Globus pallidus (tissue), 1 donor: ENCODE data around the gene SLC2A8.

ENCODE experiments used
- DNase-seq: peaks from one replicate; pipeline ENCODE4 v3.0.0-alpha.2; 2015; ENCODE audit warnings: low spot score

The SLC2A8 gene

DNA sequence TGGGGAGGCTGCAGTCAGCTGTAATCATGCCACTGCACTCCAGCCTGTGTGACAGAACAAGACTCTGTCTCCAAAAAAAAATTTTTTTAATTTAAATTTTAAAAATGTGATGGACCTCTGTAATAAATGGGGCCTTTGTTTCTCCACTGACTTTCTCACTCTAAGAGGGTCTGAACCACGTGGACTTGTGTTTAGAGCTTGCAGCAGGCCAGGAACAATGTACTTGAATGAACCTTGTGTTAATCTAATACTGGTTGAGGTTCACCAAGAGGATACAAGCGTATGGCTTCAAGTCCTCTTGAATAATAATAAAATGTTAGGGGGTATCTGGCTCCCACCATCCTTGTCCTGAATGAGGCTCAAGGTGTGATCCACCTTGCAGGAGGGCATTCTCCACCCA, 14.4 kb upstream of the SLC2A8 start:
- no peak for DNase-seq

DNA sequence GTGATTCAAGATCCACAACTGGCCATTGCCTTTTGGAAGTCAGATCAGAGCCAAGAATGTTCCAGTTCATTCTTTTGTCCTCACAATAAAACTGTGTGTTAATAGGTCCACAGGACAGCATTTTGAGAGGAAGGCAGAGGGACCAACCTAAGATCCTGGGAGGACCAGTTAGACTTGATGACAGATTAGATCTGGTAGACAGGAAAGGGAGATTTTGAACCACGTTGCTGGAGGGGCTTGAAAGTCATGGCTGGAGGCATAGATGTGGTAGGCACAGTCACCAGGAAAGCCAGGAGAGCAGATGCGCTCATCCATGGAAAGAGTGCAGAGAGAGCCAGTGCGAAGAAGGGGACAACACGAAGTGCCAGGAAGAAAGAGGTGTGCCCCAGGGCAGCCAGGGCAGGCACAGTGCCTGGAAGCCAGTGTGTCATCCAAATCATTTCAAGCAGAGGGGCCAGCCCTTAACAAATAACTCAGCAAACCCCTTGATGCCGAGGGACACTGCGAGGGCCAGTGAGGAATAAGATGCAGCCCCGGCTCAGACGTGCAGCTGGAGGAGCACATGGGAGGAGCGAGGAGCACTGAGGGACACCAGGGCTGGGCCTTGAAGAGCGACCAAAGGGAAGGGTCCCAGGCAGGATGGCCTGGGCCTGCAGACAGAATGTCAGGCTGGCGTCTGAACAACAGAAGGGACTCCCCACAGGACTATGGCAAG, 12.8 kb upstream of the SLC2A8 start:
- DNase-seq, result no peak

DNA sequence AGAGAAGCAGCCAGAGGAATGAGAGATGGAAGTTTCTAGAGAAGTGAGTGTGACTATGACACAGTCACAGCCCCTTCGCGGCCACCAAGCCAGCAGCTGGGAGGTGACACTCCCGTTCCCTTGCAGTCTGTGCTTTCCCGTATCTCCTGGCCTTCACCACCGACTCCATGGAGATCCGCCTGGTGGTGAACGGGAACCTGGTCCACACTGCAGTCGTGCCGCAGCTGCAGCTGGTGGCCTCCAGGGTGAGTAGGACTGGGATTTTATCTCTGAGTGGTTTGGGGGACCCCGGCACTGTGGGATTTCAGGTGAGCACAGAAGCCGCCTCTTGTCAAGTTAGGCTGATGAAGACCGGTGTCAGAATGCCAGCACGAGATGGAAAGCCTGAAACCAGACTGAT, 12.1 kb upstream of the SLC2A8 start:
- DNase-seq, result no peak

DNA sequence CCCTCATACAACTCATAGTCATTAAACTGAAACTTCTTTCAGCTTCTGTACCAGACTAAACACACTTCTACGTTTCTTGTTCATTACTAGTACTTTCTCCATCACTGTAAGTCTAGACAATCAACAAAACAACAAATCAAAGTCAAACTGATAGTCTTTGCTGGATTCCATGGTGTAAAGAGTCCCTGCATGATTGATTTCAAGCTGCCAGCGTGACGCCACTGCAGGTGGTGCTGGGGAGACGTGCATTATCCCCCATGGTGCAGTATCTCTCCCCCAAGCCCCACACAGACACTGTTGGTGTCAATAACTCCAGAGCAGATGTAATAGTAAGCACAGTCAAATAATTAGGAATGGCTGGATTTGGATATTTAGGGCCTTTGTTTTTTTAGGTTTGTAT, 10.7 kb upstream of the SLC2A8 start:
- DNase-seq, result no peak

DNA sequence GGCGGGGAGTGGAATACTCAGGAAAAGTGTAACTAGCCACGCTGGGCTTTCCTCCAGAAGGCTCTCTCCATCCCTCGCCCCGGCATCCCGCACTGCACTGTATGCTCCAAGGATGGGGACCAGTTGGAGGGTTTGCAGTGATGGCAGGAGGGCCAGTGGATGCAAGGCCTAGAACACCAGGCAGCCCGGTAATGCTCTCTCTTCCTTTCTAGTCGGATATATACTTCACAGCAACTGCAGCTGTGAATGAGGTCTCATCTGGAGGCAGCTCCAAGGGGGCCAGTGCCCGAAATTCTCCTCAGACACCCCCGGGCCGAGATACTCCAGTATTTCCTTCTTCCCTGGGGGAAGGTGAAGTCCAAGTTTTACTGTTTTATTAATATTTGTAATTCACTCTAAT, 10.0 kb upstream of the SLC2A8 start:
- no peak for DNase-seq

DNA sequence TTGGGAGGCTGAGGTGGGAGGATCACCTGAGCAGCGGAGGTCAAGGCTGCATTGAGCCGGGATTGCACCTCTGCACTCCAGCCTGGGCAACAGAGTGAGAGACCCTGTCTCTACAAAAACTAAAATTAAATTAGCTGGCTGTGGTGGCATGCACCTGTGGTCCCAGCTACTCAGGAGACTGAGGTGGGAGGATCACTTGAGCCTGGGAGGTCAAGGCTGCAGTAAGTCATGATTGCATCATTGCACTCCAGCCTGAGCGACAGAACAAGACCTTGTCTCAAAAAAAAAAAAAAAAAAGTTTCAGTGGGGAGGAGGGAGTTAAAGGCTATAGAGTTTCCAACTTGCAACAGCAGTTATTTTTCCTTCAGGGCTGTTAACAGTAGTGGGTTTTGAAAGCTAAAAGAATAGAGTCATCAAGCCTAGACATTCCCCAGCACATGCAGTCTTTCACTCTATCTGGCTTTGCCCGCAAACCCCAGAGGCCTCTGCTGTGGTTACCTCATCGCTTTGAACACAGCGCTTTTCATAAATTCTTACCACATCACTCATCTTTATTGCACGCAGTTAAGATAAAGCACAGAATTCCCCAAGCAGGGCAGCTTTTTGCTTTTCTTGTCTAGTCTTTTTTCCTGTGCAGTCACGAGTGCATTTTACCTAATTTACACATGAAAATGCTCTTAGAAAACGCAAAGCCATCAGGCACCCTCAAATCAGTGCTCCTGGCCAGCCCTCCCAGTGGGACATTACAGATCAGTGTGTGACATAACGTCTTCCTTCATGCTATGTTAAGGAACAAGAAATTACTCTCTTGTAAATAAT, 8.7 kb upstream of the SLC2A8 start:
- DNase-seq, result peak; percentile 61

DNA sequence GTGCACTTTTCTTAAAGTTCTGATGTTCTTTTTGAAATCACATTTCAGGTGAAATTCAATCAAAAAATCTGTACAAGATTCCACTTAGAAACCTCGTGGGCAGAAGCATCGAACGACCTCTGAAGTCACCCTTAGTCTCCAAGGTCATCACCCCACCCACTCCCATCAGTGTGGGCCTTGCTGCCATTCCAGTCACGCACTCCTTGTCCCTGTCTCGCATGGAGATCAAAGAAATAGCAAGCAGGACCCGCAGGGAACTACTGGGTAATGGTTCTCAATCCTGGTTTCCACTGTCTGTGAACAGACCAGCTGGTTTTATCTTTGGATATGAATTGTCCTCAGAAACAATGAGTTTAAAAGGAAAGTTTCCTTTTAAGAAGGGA, 8.1 kb upstream of the SLC2A8 start:
- no peak for DNase-seq

DNA sequence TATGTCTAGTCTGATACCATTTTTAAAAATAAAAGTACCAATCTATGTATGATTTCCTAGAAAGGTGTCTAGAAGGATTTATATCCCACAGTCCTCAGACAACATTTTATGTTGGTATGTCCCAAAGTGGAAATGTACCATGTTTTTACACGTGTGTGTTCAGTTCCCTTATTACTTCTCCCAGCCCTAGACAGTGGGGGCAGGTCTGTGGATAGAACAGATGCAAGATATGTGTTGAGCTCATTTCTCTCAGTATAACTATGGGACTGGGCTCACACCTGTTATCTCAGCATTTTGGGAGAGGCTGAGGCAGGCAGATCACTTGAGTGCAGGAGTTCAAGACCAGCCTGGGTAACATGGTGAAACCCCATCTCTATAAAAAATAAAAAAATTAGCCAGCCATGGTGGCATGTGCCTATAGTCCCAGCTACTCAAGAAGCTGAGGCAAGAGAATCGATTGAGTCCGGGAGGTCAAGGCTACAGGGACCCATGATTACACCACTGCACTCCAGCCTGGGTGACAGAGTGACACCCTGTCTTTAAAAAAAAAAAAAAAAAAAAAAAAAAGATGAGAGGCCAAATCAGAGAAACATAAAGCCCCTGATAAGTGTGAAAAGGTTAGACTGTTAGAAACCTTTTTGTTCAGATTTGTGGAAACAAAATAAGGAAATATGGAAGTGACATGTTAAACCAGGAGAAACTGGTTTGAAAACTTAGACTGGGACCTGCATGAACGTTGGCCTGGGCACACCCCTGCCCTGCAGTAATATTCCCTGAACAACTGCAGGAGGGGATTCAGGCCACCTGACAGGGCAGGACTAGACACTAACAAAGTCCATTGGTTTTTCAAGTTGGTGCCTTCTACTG, 7.4 kb upstream of the SLC2A8 start:
- no peak for DNase-seq

DNA sequence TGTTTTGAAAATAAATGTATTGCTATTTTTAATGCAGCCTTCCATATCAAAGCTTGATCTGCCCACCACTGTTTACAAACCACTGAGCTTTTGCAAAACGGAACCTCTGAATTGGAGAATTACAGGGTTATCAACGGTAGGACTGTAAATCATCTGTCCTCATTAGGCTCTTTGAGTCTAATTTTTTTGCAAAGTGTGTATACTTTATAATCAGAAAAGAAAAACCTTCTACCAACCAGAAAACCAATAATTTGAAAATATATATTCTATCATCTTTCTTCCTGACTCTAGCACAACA, 6.8 kb upstream of the SLC2A8 start:
- DNase-seq, result no peak

DNA sequence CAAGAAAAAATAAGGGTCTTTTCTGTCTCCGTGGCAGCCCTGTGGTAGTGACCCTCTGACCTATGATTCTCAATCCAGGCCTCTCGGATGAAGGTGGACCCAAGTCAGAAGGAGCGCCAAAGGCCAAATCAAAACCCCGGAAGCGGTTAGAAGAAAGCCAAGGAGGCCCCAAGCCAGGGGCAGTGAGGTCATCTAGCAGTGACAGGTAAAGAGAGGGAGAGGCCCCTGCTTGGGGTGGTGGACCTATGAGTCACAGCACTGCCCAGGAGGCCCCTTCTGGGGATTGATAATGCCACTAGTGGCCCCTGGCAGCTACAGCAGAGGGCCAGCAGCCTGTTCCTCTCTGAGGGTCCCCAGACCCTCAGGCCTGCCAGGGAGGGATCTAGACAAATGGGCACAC, 6.4 kb upstream of the SLC2A8 start:
- no peak for DNase-seq

DNA sequence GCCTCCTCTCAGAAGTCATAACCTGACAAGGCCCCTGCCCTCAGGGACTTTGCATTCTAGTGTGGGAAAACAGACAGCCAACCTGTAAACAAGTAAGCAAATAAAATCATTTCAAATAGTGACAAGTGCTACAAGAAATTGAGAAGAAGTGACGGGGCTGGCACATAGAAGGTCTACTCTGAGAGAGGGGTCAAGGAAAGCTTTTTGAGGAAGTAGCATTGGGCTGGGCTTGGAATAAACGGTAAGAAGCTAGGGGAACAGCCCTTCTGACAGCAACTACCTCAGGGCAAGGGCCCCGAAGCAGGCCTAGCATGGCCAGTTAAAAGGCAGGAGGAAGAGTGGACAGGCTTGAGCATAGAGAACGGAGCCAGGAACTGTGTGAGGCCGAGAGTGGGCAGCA, 4.8 kb upstream of the SLC2A8 start:
- DNase-seq, result no peak

DNA sequence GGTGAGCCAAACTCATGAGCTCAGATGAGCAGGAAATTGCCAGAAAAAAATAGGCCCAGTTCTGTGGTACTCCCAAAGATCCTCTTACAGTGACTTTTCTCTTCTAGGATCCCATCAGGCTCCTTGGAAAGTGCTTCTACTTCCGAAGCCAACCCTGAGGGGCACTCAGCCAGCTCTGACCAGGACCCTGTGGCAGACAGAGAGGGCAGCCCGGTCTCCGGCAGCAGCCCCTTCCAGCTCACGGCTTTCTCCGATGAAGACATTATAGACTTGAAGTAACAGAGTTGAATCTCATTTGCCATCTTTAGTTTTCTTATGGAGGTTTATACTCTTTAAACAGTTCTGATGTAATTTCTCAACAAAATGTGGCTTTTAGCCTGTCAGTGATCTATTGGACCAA, 4.0 kb upstream of the SLC2A8 start:
- DNase-seq, result no peak

DNA sequence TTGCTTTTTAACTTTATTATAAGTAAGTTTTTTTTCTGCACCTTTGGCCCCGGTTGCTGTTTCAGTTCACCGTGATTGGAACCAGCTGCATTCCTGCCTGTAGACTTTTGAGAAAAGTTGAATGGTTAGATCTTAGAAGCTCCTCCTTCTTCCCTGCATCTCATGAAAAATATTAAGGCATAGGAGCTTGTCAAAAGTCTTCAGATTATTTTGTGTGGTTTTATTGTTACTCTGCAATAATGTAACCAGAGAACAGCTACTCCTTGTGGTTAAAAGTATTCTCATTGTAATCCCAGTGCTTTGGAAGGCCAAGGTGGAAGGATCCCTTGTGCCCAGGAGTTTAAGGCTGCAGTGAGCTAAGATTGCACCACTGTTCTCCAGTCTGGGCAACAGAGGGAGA, 3.3 kb upstream of the SLC2A8 start:
- no peak for DNase-seq

DNA sequence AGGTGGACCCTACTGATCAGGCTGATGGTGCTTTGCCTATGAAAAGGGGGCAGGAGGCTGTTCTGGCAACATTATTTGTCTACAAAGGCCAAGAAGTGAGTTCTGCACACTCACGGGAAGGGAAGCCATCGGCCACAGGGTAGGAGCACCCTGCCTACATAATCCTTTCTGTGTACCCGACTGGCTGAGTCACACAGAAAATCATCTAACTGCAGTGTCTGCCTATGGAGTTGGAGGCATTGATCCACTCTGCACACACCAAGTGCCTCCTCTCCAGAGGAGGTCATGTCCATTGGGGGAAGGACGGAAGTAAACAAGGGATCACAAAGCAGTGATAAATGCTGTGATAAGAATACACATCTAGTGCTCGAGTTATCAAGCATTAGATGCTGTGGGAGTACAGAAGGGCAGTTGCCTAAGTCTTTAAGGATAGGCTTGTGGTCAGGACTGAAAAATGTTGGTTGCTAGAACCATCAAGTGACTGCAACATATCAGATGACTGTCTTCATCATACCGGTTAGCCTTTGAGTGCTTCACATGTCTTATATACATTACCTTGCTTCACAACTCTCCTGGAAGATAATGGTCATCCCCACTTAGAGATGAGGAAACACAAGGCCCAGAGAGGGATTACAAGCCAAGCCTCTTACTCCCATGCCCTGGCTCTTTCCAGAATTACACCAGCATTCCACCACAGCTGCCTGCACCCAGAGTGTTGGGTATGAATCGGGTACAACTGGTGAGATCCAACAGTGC, 1.3 kb upstream of the SLC2A8 start:
- DNase-seq, result no peak

DNA sequence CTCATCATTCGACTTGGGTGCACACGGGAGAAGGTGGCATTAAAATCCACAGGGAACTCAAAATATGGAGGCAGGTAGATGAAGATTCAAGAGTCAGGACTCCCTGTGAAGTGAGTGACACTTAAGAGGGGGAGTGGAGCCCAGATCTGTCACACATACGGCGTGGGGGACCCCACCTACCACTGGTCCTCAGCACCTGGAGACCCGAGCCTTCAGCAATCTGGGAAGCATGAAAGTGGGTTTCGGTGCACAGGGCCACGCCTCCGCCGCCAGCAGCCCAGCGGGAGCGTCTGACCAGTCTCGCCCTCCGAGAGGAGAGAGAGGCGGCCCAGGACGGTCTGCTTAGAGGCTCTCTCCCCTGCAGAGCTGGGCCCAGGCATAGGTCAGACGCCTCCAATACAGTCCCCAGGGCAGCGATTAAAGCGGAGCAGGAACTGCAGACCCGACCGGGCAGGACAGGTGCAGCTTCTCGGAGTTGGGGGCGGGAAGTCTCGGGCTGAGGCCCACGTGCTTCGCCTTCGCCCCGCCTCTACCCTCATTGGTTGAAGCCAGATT, 639 bp upstream of the SLC2A8 start:
- no peak for DNase-seq

DNA sequence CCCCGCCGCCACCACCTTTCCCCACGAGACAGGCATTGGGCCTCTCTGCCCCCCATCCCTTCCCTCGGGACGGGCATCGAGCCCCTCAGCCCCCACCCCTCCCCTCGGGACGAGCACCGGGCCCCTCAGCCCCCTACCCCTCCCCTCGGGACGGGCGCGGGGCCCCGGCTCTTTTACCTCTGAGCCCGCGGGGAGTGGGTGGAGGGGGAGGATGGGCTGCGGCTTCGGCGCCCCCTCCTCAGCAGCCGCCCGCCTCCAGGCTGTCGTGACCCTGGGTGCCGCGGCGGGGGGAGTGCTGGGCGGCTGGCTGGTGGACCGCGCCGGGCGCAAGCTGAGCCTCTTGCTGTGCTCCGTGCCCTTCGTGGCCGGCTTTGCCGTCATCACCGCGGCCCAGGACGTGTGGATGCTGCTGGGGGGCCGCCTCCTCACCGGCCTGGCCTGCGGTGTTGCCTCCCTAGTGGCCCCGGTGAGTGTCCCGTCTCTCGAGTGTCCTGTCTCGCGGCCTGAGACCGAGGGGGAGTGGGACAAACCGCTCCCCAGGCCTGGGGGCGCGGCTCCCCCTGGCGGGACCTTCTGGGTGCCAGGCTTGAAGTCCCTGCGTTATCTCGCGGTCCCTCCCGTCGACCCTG, 791 bp downstream of the SLC2A8 start:
- DNase-seq, result no peak

DNA sequence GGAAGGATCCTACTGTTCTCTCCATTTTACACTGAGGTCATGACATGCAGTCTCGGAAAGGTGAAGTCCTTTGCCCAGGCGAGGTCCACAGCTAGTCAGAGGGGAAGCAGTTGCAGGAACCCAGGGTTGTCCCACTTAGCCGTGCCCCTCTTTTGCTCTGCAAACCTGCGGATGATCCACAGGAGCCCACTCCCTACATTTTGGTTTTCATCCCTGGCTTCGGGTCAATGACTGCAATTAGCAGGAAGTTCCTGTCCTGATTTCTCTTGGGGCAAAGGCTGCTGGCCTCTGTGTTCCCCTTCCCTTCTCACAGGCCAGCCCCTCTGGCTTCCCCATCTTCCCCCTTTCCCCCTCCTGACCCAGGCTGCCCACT, 1.3 kb downstream of the SLC2A8 start:
- no peak for DNase-seq

DNA sequence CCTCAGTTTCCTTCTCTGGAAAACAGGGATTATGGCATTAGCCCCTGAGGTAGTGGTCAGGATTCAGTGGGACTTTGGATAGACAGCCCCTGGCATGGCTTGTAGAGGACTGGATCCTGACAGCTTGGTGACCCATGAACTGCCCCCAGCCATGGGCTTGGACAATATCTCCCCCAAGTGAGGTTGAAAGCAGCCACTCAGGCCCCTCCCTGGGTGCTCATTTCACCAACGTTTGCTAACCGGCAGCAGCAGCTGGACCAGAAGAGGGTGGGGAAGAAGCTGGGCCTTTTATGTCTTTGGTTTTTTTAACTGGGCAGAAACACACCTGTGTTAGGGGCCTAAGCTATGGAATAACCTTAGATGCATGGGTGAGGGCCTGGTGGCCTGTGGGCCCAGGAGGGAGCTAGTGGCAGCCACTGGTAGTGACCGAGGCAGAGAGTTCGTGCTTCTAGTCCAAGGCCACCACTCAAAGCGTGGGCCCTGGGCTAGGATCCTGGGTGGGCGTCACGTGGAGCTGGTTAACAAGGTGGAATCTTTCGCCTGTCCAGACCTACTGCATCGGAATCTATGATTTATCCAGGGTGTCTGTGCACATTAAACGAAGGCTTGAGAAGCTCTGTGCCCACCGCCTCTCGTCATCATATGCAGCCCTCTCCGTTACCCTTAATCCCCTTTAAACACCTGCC, 1.9 kb downstream of the SLC2A8 start:
- no peak for DNase-seq

DNA sequence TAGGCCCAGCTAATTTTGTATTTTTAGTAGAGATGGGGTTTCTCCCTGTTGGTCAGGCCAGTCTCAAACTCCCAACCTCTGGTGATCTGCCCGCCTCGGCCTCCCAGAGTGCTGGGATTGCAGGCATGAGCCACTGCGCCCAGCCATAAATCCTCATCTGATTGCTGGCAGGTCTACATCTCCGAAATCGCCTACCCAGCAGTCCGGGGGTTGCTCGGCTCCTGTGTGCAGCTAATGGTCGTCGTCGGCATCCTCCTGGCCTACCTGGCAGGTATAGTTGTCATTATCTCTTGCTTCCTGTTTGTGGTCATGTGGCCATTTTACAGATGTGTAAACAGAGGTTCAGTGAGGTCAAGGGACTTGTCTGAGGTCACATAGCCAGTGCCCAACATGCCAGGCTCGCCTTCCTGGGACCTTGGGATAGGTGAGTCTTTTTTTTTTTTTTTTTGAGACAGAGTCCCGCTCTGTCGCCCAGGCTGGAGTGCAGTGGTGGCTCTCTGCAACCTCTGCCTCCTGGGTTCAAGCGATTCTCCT, 2.8 kb downstream of the SLC2A8 start:
- DNase-seq, result no peak

DNA sequence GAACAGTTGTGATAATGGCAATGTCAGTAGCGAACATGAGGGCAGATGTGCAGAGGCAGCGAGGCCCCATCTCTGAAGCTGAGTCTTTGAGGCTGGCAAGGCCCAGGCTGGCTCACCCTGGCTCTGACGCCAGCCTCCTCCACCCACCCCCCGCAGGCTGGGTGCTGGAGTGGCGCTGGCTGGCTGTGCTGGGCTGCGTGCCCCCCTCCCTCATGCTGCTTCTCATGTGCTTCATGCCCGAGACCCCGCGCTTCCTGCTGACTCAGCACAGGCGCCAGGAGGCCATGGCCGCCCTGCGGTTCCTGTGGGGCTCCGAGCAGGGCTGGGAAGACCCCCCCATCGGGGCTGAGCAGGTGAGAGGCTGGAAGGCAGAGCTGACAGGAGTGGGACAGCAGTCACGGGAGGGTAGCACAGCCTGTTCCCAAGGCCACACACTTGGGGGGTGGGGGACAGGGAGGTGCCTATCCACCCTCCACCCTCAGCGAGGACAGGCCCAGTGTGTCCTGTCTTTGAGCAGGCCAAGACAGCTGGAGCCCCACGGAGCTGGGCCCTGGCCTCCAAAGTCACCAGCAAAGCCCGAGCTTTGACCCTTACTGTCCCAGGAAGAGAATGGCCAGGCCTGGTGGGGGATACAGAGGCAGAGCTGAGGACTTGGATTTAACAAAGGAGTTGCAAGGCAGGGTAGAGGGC, 5.6 kb downstream of the SLC2A8 start:
- DNase-seq, result peak; percentile 71
